ENCODE results near the gene REV1. TPM values are rescaled to one million over a fixed set of nuclear protein-coding genes. Genes with fewer than 3 reads are reported as not detected.

Gene REV1
- total RNA-seq, 1 experiment from 2014 or later = 49.0 TPM

- TF ChIP-seq CTCF (IDR thresholded peaks at IDR 0.05; ENCODE audit: unreplicated experiment) = no peak
- H3K27me3 Mint-ChIP-seq (ENCODE audit: unreplicated experiment) = peaks cover 53% of the 10 kb centered on the region
- no peaks in the 10 kb centered on the region for H3K4me1 Mint-ChIP-seq (ENCODE audit: low read depth, unreplicated experiment)
- BruUV-seq (replicated peaks) = no TSS peak
- intact Hi-C loops (cut with micrococcal nuclease; ENCODE audit: unreplicated experiment) = no loop called here
- no peak for DNase-seq
- H3K36me3 Mint-ChIP-seq (ENCODE audit: insufficient read depth, unreplicated experiment) = no peaks in the 10 kb centered on the region
- CTCF ChIA-PET = no interaction called here
- H3K9me3 Mint-ChIP-seq (ENCODE audit: low read depth, unreplicated experiment) = no peaks in the 10 kb centered on the region
- H3K4me3 Mint-ChIP-seq (ENCODE audit: low read depth, unreplicated experiment) = no peak overlapping the region
- H3K27ac Mint-ChIP-seq (ENCODE audit: unreplicated experiment) = no peak overlapping the region
Measured at GRCh38 chr2:99520813-99521212, 31.0 kb upstream of the REV1 start.

GRCh38 chr2:99520195-99520594, 30.4 kb upstream of the REV1 start:
- H3K4me3 Mint-ChIP-seq (ENCODE audit: low read depth, unreplicated experiment) = no peak overlapping the region
- no peaks in the 10 kb centered on the region for H3K9me3 Mint-ChIP-seq (ENCODE audit: low read depth, unreplicated experiment)
- peaks cover 60% of the 10 kb centered on the region for H3K27me3 Mint-ChIP-seq (ENCODE audit: unreplicated experiment)
- BruUV-seq (replicated peaks) = no TSS peak
- no peaks in the 10 kb centered on the region for H3K4me1 Mint-ChIP-seq (ENCODE audit: low read depth, unreplicated experiment)
- intact Hi-C loops (cut with micrococcal nuclease; ENCODE audit: unreplicated experiment) = no loop called here
- H3K36me3 Mint-ChIP-seq (ENCODE audit: insufficient read depth, unreplicated experiment) = no peaks in the 10 kb centered on the region
- no peak for DNase-seq
- TF ChIP-seq CTCF (IDR thresholded peaks at IDR 0.05; ENCODE audit: unreplicated experiment) = no peak
- CTCF ChIA-PET = no interaction called here
- no peak overlapping the region for H3K27ac Mint-ChIP-seq (ENCODE audit: unreplicated experiment)

- CTCF ChIA-PET = no interaction called here
- intact Hi-C loops (cut with micrococcal nuclease; ENCODE audit: unreplicated experiment) = no loop called here
- no peak for DNase-seq
- H3K36me3 Mint-ChIP-seq (ENCODE audit: insufficient read depth, unreplicated experiment) = no peaks in the 10 kb centered on the region
- BruUV-seq (replicated peaks) = no TSS peak
- no peaks in the 10 kb centered on the region for H3K4me1 Mint-ChIP-seq (ENCODE audit: low read depth, unreplicated experiment)
- H3K9me3 Mint-ChIP-seq (ENCODE audit: low read depth, unreplicated experiment) = no peaks in the 10 kb centered on the region
- no peak for TF ChIP-seq CTCF (IDR thresholded peaks at IDR 0.05; ENCODE audit: unreplicated experiment)
- no peak overlapping the region for H3K27ac Mint-ChIP-seq (ENCODE audit: unreplicated experiment)
- peaks cover 61% of the 10 kb centered on the region for H3K27me3 Mint-ChIP-seq (ENCODE audit: unreplicated experiment)
- no peak overlapping the region for H3K4me3 Mint-ChIP-seq (ENCODE audit: low read depth, unreplicated experiment)
Measured at GRCh38 chr2:99514357-99514756, 24.5 kb upstream of the REV1 start.

- no peak for TF ChIP-seq CTCF (IDR thresholded peaks at IDR 0.05; ENCODE audit: unreplicated experiment)
- no TSS peak for BruUV-seq (replicated peaks)
- no peaks in the 10 kb centered on the region for H3K9me3 Mint-ChIP-seq (ENCODE audit: low read depth, unreplicated experiment)
- CTCF ChIA-PET = interaction anchor here (0.6 kb wide), 1 partner anchor 79 kb away, joined by 3 read pairs; no protein-coding TSS in a partner anchor
- intact Hi-C loops (cut with micrococcal nuclease; ENCODE audit: unreplicated experiment) = no loop called here
- no peaks in the 10 kb centered on the region for H3K36me3 Mint-ChIP-seq (ENCODE audit: insufficient read depth, unreplicated experiment)
- H3K27me3 Mint-ChIP-seq (ENCODE audit: unreplicated experiment) = peaks cover 44% of the 10 kb centered on the region
- H3K4me3 Mint-ChIP-seq (ENCODE audit: low read depth, unreplicated experiment) = no peak overlapping the region
- no peak for DNase-seq
- no peak overlapping the region for H3K27ac Mint-ChIP-seq (ENCODE audit: unreplicated experiment)
- H3K4me1 Mint-ChIP-seq (ENCODE audit: low read depth, unreplicated experiment) = no peaks in the 10 kb centered on the region
Measured at GRCh38 chr2:99512181-99512591, 22.4 kb upstream of the REV1 start.

Measured in Calu3 (cell line).